GM19193 (cell line): ENCODE results near the gene VASN.

Experiments used
- POLR2A ChIP-seq: IDR thresholded peaks from 4 replicates; pipeline ENCODE4 v1.6.1; 2011; ENCODE audit not compliant: insufficient read depth, insufficient read length; ENCODE audit errors: extremely low read depth

The VASN gene

DNA sequence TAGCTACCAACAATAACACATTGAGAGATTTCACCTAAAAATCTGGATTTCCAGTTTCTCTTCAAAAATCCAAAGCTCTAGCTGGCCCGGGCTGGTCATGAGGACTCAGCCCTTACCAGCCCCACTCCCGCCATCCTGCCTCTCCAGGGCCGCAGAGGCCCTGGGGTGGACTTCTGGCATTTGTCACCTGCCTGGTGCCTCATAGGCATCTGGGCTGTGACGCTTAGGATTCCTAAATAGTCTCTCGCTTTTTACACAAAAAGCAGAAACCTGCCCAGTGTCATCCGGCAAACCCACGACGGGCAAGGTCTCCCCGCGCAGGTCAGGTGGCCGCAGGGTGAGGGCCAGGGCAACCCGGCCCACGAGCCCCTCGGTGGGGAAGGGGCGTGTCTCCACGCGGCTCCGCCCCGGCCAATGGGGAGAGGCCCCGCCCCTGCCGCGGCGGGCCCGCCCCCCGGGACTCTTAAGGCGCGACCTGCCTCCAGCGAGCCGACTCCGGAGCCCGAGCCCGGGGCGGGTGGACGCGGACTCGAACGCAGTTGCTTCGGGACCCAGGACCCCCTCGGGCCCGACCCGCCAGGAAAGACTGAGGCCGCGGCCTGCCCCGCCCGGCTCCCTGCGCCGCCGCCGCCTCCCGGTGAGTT lies at the start of gene VASN:
TSS of gene VASN (plus strand) at position 492 of the 644 bp plus-strand sequence. CDS start 9,030 bp downstream, outside the sequence.
- peak; percentile 55 for TF ChIP-seq POLR2A

DNA sequence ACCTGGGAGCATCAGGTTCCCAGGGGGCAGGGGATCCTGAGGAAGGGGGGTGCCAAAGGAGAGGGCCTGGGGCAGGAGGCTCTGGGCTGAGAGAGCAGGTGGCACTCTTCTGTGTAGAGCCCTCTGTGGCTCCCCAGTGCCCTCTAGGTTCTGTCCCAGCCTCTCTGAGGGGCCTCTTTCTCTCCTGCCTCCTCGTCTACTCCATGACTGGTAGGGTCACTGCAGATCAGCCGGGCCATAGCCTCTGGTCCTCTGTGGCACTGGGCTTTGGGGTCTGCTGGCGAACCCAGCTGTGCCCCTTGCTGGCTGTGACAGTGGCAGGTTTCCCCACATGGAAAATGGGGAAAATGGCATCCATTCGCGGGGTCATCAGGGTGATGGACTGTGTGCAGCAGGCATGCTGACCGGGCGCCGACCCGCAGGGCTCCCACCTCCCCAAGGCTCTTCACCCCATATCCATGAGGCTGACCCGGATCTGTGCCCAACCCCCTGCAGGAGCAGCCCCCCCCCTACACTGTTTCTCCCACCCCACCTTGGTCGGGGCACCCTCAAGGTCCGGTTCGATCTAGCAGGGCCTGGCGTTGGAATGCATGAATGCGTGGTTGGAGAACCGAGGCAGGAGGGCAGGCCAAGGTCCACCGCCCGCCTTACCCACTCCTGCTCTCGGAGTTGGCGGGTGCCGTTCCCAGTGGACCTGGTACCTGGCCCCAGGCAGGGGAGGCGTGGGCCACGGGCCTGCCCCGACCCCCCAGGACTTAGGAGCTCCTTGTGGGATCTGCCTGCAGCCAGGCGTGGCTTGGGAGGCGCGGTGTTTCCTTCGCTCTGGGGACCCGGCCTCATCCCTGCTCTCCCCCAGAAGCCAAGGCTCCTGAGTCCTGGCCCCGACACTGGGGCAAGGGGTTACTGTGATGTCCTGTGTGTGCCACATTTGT lies 49.3 kb upstream of the VASN start:
- no peak for TF ChIP-seq POLR2A

DNA sequence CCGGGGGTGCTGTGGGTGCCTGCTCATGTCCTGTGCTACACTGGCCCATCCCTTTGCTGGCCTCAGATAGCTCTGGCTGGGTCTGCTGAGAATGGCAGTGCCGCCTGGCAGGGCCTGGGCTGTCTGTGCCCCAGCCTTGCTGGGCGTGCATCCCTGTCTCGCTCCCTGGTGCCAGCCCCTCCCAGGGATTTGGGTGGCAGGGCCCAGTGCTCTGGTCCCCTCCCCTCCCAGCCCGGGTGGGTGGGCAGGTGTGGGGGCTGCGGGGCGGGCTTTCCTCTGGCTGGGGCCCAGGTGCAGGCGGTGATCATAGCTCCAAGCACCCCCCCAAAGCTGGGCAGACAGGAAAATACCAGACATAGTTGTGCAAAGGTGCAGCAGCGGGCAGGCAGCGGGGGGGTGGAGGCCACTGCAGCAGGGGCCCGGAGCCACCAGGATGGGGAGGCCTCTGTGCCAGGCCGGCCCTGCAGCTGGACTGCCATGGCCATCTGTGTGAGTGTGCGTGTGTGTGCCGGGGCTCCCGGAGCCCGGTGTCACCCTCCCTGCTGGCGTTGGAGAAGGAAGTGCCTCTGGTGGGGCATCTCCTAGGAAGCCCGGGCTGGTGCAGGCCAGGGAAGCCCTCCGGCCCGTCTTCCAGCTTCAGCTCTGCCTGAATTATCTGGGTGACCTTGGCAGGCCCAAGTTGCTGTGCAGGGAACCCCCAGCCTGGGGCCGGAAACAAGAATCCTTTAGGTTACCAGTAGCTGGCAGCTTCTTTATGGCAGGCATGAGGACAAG lies 48.4 kb upstream of the VASN start:
- TF ChIP-seq POLR2A: no peak

DNA sequence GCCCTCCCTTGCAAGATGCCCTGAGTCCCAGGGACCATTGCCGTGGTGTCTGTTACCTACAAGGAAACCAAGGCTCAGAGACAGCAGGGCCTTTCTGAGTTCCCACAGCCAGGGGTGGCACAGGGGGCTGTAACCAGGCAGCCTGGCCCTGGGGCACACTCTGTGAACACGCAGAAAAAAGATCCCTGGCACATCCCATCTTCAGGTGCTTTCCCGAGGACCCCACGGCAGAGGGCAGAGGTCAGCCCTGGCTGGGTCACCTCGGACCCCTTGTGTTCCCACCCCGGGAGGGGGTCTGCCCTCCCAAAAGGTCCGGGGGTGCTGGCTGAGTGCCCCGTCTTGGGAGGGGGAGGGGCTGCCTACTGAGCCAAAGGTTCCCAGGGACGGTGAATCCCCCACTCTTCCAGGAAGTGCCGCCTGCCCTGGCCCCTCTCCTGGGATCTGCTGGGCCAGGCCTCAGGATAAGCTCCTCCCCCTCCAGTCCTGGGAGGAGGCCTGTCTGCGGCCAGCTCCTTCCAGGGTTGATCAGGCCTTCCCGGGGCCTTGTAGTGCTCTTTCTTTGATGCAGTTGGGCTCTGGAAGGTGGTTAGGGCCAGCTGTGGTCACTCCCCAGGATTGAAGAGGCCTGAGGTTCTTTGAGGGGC lies 47.7 kb upstream of the VASN start:
- TF ChIP-seq POLR2A: no peak

DNA sequence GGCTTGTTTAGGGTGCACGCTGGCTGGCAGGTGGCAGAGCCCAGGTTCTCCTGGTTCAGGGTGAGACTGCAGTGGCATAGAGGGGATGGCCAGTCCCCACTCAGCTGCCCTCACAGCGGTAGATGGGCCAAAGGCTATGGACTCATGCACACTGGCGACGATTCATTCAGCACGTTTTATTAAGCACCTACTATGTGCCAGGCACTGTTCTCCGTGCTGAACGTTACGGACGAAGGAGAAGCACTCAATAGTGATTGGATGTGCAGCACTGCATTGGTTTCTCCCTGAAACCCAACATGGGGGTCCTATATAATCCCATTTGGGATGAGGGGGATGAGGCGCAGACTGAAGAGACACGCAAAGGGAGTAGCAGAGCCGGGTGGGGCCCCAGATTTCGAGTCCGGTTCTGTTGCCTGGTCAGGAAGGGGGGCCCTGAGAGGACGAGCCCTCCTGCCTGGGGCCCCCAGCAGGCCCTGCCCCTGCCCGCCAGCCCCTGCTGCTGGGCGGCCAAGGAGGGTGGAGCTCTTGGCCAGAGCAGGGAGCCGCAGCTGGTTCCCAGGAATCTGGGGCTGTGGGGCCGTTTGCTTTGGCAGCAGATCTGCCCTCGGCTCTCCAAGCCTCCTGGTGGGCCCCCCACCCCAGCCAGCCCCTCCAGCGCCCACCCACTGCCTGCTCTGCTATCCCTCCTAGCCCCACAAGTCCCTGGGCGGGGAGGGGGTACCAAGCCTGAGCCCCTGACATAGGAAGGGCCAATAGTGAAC lies 47.0 kb upstream of the VASN start:
- no peak for TF ChIP-seq POLR2A

DNA sequence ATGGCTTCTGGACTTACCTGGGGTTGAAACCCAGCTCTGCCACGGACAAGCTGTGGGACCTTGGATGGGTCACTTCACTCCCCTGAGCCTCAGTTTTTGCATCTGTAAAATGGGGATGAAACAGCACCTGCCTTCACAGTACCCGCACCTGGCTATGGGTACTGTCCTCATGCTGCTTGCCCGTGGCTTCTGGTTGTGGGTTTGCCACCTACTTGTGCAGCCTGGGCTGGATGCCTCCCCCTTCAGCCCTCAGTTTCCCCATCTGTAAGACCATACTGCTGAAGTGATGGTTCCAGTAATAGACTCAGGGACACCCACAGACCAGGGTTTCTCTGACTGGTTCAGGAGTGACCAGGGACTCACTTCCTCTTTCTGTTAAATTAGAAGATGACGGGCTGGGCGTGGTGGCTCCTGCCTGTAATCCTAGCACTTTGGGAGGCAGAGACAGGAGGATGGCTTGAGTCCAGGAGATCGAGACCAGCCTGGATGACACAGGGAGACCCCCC lies 46.3 kb upstream of the VASN start:
- no peak for TF ChIP-seq POLR2A

DNA sequence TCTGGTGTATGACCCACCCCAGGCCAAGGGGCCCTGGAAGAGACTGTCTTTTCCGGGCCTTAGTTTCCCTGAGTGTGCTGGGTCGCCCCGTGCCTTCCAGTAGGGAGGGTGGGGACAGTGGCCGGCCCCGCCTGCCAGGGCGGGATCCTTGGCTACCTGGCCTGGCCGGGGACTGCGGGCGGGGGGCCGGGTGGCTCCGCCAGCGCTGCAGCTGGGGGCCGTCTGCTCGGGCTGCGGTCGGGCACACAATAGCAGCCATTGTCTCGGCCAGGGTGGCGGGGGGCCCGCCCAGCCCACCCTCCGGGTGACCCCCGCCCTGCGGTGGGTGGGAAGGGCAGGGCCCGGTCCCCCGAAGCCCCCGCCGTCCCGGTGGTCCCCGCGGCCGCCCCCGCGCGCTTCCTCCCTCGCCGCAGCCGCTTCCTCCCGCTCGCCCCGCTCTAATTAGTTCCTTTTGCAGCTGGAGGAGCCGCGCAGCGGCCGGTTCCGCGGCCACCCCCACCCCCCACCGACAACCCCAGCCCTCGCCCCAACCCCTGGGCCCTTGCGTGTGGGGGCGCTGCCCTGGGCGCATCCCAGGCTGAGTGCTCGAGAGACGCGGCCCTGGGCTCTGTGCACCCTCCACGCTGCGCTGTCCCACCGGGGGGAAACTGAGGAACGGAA lies 44.1 kb upstream of the VASN start:
- TF ChIP-seq POLR2A: no peak

DNA sequence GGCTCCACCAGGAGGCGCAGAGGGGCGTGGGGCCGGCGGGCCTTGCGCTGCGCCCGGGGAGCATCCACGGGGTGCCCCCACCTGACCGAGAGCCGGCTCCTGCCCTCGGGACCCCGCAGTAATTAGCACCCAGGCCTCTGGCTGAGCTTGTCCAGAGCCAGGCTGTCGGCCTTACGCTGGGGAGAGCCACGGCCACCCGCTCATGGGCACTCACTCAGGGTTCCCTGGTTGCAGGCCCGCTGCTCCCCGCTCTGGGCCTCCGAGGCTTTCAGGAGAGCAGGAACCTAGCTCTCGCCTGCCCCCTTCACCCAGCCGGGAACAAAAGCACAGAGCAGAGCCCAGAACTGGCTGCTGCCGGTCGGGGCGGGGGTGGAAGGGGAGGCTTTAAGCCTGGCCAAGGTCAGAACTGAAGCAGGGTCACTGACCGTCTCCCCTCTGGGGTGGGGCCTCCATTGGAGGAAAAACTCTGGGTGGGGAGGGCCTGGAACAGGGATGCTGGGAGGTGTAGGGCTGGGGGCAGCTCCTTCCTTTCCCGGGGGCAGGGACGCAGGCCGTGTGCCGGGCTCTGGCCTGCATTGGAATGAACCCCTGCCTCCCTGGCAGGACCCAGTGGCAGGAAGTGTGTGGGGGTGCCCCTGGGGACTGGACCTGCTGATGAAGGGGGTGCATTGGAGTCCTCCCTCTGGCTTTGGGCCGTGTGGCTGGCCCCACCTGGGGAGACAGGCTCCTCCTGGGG lies 43.4 kb upstream of the VASN start:
- no peak for TF ChIP-seq POLR2A

DNA sequence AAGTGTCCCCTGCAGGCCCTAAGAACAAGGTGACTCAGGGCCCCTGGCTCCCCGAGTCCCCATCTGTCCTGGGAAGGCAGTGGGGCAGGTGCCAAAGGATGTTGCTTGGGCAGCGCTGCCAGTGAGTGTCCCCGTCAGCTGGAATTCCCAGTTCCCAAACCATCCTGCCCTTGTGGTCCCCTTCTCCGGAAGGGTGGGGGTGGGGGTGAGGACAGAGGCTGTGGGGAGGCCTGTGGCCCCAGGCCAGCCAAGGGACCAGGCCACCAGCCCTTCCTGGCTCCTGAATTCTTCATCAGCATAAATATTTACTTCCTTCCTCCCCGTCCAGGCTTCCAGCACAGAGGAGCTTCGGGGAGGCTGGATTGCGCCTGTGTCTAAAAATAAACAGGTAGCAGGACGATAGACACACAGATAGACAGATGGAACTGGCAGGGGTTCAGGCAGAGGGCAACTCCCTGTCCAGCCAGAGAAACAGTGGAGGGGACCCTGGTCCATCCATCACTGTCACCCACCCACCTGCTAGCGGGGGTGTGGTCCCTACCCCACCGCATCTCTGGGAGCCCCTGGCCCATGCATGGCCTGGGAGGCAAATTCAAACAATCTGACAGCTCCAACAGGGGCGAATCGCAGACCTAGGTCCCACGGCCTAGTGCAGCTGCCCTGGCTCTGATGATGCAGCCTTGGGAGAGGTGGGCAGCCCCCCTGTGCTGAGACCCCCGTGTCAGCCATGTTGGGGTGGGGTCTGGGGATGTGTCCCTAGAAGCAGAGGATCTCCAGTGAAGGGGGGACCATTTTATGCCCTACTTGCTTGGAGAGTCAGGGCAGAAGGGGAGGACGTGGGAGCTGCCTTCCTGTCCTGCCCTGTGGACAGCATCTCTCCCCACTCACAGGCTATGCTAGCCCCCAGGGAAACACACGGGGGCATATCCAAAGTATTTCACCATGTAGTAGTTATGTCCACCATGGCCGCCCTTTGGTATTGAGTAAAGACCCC lies 42.6 kb upstream of the VASN start:
- TF ChIP-seq POLR2A: no peak

DNA sequence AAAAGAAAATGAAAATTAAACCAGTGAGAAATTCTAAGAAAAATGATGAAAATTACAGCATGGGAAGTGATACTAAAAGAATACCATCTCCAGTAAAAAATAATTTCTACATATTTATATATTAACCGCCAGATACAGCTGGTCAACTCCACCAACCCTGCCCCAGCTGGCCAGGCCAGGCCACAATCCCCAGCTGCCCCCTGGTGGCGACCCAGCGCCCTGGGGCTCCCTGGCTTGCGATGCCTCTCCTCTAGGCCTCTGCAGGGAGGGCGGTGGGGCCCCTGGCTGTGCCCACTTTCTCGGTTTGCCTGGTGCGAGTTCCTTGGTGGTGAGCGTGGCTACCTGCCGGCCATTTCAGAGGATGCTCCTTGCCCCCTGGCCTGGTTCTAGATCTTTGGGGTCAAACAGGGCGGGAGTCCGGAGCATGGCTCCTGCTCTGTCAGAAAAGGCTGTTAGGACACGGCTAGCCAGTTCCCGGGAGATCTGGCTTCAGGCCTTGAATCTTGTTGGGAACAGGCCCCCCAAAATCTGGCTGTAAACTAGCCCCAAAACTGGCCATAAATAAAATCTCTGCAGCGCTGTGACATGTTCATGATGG lies 41.3 kb upstream of the VASN start:
- no peak for TF ChIP-seq POLR2A

DNA sequence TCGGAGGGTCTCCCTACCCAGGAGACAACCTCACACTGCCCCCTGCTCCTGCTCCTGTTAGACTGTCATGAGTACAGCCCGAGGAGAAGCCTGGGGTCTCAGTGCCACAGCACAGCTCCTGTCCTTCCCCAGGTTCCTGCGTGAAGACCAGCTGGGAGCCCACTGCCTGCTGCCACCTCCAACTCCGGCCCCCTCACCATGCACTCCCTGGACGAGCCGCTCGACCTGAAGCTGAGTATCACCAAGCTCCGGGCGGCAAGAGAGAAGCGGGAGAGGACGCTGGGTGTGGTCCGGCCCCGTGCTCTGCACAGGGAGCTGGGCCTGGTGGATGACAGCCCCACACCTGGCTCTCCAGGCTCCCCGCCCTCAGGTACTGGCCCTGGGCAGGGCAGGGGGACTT lies 39.6 kb upstream of the VASN start:
- TF ChIP-seq POLR2A: no peak

DNA sequence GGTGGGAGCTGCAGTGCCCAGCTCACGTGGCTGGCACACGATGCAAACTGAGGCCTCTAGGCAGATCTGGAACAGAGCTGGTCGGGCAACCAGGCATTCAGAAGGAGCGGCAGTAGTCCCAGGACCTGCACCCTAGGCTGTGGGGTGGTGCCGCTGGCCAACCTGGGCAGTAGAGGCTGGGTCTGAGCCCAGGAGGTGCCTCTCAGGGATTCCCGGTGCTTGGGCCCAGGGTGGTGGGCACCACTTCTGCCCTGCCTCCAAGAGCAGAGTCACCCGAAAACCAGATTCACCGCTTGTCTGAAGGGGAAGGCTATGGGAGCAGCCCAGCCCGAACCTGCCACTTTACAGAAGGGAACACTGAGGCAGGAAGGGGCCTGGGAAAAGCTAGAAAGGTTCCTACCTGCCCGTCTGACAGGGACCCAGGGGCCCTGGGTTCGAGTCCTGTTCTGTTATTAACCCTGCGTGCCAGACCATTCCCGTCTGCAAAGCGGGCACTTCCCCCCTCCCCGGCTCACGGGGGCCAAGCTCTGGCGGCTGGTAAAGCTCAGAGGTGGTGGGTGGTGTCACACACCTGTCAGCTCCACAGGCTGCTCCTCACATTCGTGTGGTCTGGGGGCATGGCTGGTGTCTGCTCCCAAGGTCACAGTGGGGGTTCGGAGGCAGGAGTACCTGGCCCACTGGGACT lies 38.9 kb upstream of the VASN start:
- TF ChIP-seq POLR2A: no peak
